Psoas muscle (tissue), 8 donors: ENCODE measurements around the gene SIAH3. TPM values are rescaled to one million over a fixed set of nuclear protein-coding genes. Genes with fewer than 3 reads are reported as not detected.
"Not testable (repeated sequence)": the region's sequence is repeated elsewhere in the genome, so short reads cannot be mapped to it uniquely, and the experiment has no call there.

Experiments
- ATAC-seq, 4 donors: fragments of 200-7000 bp; cut with Tn5 transposase; one replicate each; pipeline ENCODE4 v1.9.1; 2020; ENCODE audit warnings: moderate library complexity in 3 of 4, mild to moderate bottlenecking in 2 of 4
- DNase-seq, 2 donors: peaks; one replicate each; pipeline ENCODE4 v3.0.0-alpha.2; 2020
- H3K27ac ChIP-seq: fragments of 200-600 bp; one replicate; pipeline ENCODE4 v1.8.0; 2022
- H3K27me3 ChIP-seq, 3 donors: fragments of 200-600 bp in 1 of 3; one replicate each; pipeline versions ENCODE4 v1.6.1 to v1.8.0; 2013 to 2022; ENCODE audit warnings: low read length in 2 of 3, mild to moderate bottlenecking in 2 of 3, moderate library complexity in 1 of 3; ENCODE audit not compliant: insufficient read depth in 3 of 3
- H3K36me3 ChIP-seq, 2 donors: fragments of 200-600 bp in 1 of 2; one replicate each; pipeline versions ENCODE4 v1.6.1 to v1.8.0; 2013 to 2022; ENCODE audit warnings: low read depth in 1 of 2, mild to moderate bottlenecking in 1 of 2, moderate library complexity in 1 of 2; ENCODE audit not compliant: insufficient read depth in 1 of 2
- H3K4me1 ChIP-seq: fragments of 200-600 bp; one replicate; pipeline ENCODE4 v1.8.0; 2022
- H3K4me3 ChIP-seq: fragments of 200-600 bp; one replicate; pipeline ENCODE4 v1.8.0; 2022; ENCODE audit warnings: mild to moderate bottlenecking
- H3K9me3 ChIP-seq: fragments of 200-600 bp; one replicate; pipeline ENCODE4 v1.8.0; 2022
- CTCF ChIP-seq: fragments of 200-600 bp; IDR thresholded peaks from one replicate; pipeline ENCODE4 v1.8.0; 2022; ENCODE audit warnings: antibody characterized with exemption
- WGBS, 3 donors: extraction: QIAGEN DNeasy Blood & Tissue Kit; methylation state at CpG; one replicate each; pipeline versions ENCODE4 v1.1.6 to v1.1.7; 2013; 5-methylcytosine and 5-hydroxymethylcytosine counted together
- intact Hi-C, 2 donors: fragments of 100-400 bp; cut with DNase I; formaldehyde crosslinking; loops; one replicate each; pipeline versions ENCODE4 v1.11.0 to v1.14.2; 2022
- polyA plus RNA-seq, 3 donors: library from polyadenylated mRNA; stranded (reverse); fragments of 200-250 nt; gene quantifications; one replicate each; pipeline ENCODE4 v1.2.3, GENCODE V29; 2013
- total RNA-seq, 4 donors: library from RNA; stranded (reverse); fragmentation: NEBNext Ultra II Directional in 2 of 4; extraction: Animal tissue kit (Norgen Biotek cat#: 25700) in 2 of 4; gene quantifications; one replicate each; pipeline versions ENCODE4 v1.2.1 to v1.2.4, GENCODE V29; 2021 to 2023
- donor health status: healthy with polysubstance abuse.
- donor health status: DM: no; HTN: no; CAD: no; lungs with moderate emphysema.
- donor health status: Bipolar disorder and iron deficiency.
- donor health status: healthy.
- donor health status: DM: yes; HTN: yes; CAD: no.
- donor health status: DM: no; HTN: no; CAD: no.
- donor health status: DM: no; HTN: no; CAD: no.
- donor health status: DM: yes; HTN: yes; CAD: no.

Gene SIAH3
- total and polyA plus RNA-seq, 7 donors: 0.02 to 0.03 (median 0.02) TPM; not detected in 4

- no peaks in the 10 kb centered on the region for H3K27me3 ChIP-seq
- H3K4me1 ChIP-seq: peaks cover 3% of the 10 kb centered on the region
- TF ChIP-seq CTCF: no peak
- no peak overlapping the region for H3K4me3 ChIP-seq
- H3K36me3 ChIP-seq: no peaks in the 10 kb centered on the region
- H3K9me3 ChIP-seq: no peaks in the 10 kb centered on the region
- 69 to 73% (median 70%) methylated on average over 4 of the region's 4 CpGs for WGBS, 3 donors
- ATAC-seq (no peak), DNase-seq (no peak)
- no peak overlapping the region for H3K27ac ChIP-seq
- intact Hi-C loops: no loop called here
These were observed 82.7 kb downstream of the SIAH3 start for GRCh38 chr13:45768656-45769479.

- Histone ChIP-seq H3K27me3 (peaks cover 0 to 4% (median 0%) of the 10 kb centered on the region in 3 donors), H3K9me3 (no peaks in the 10 kb centered on the region), H3K27ac (no peak overlapping the region), H3K4me3 (no peak overlapping the region), H3K36me3 (no peaks in the 10 kb centered on the region), H3K4me1 (no peaks in the 10 kb centered on the region)
- WGBS, 3 donors: 76 to 85% (median 79%) methylated on average over 4 of the region's 4 CpGs
- intact Hi-C loops: no loop called here
- ATAC-seq (no peak), DNase-seq (no peak)
- no peak for TF ChIP-seq CTCF
These were observed 86.1 kb downstream of the SIAH3 start for GRCh38 chr13:45765464-45765863.

DNA sequence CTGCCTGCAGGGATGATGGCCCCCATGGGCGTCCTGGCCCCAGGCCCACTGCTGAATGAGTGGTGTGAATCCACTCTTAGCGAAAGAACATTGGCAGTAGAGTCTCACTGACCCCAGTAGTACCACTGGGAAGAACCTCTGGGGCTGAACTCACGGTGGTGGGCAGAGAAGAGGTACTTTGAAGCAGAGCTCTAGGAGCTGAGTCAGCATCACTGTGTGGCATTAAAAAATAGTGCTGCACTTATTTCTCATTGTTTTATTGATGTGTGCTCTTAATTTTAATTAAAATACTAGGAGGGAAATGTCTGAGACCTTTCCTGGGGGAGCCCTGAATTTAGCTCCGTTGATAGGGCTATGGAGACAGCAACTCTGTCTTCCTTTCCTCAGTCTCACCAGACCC lies 88.1 kb downstream of the SIAH3 start:
- Histone ChIP-seq H3K27me3 (peaks cover 0 to 4% (median 0%) of the 10 kb centered on the region in 3 donors), H3K9me3 (peaks cover 3% of the 10 kb centered on the region), H3K36me3 (no peaks in the 10 kb centered on the region), H3K4me3 (no peak overlapping the region), H3K4me1 (no peaks in the 10 kb centered on the region), H3K27ac (no peak overlapping the region)
- ATAC-seq (no peak), DNase-seq (no peak)
- no peak for TF ChIP-seq CTCF
- intact Hi-C loops: no loop called here
- WGBS, 3 donors: 70 to 83% (median 72%) methylated on average over 4 of the region's 4 CpGs

- intact Hi-C loops, H3K36me3 ChIP-seq, H3K27me3 ChIP-seq, H3K27ac ChIP-seq, H3K4me1 ChIP-seq, H3K4me3 ChIP-seq, ATAC-seq, H3K9me3 ChIP-seq, DNase-seq: not testable (repeated sequence)
- WGBS, 3 donors: 61 to 73% (median 71%) methylated on average over 3 of the region's 3 CpGs
These were observed 94.0 kb downstream of the SIAH3 start for GRCh38 chr13:45757589-45757988.

GRCh38 chr13:45756498-45756897 lies 95.1 kb downstream of the SIAH3 start:
- H3K27ac ChIP-seq, H3K4me3 ChIP-seq, ATAC-seq, DNase-seq, H3K27me3 ChIP-seq, H3K9me3 ChIP-seq, intact Hi-C loops, H3K36me3 ChIP-seq, H3K4me1 ChIP-seq: not testable (repeated sequence)
- 88 to 100% (median 93%) methylated on average over 1 of the region's 1 CpG for WGBS, 3 donors
